HG03108 (cell line): Measurements from ENCODE around the gene DAO.
"Not testable (repeated sequence)": the region's sequence is repeated elsewhere in the genome, so short reads cannot be mapped to it uniquely, and the experiment has no call there.

Experiments
- ATAC-seq: cut with Tn5 transposase; IDR thresholded peaks from one replicate; pipeline ENCODE4 v1.9.1; 2021; ENCODE audit warnings: moderate library complexity; ENCODE audit not compliant: unreplicated experiment

DAO gene

DNA sequence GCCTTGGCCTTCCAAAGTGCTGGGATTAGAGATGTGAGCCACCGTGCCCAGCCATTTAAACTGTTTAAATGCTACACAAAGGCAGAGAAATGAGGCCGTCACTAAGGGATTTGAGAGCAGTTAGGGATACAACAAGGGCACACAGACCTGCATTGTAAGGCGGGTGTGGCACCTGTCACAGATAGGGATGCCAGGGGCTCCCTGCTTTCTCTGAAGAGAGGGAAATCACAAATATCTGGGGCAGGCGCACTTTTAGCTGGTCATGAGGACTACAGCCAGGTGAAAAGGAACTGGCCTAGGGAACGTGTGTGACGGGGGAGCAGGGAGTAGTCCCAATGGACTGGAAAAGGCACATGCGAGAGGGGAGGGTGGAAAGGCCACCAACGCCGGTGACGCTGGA, 32.2 kb upstream of the DAO start:
- no peak for ATAC-seq

- ATAC-seq = no peak
Observed at GRCh38 chr12:108849660-108850059, 30.2 kb upstream of the DAO start.

DNA sequence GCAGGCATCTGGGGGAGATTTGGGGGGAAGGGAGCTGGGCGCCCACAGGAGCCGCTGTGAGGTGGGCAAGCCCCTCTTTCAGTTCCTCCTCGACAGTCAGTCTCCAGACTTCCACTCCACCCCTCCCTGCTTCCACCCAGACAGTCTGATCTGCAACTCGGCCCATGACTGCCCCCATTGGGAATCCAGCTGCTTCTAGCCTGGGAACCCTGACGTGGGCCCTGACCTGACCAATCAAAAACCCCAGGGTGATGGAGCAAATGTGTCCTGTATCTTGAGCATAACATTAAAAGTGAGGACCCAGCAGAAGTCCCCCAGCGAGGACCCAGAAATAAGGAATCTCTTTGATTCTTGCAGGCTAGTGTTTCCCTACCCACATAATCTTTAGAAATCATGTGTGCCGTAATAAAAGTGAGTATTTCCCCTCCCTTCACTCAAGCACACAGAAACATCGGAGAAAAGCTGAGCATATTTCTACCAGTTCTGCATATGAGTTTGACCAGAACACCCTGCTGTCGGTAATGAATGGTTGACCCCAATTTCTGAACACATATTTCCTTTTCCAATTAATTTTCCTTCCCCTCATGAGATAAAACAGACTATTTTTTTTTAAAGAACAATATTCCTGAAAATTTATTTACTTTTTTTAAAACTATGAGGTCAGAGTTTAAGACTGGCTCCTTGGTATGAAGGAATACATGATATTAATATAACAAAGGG, 28.9 kb upstream of the DAO start:
- peak; percentile 65 for ATAC-seq

GRCh38 chr12:108852674-108853309, 27.1 kb upstream of the DAO start:
- ATAC-seq = no peak

DNA sequence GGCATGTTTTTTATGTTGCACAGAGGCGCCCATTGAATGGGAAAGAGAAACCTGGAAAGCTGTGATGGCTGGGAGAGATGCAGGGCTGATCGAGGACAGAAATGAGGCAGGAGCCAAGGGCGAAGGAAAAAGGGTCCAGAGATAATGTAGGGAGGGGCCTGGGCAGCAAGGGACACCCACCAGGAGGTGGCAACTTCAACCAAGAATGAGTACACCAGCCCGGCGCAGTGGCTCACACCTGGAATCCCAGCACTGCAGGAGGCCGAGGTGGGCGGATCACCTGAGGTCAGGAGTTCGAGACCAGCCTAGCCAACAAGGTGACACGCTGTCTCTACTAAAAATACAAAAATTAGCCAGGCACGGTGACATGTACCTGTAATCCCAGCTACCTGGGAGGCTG, 26.5 kb upstream of the DAO start:
- no peak for ATAC-seq

GRCh38 chr12:108853981-108854446, 25.9 kb upstream of the DAO start:
- ATAC-seq = no peak

- peak; percentile 25 for ATAC-seq
Observed at GRCh38 chr12:108854451-108855283, 25.2 kb upstream of the DAO start.

- ATAC-seq = no peak
Observed at GRCh38 chr12:108855284-108856169, 24.4 kb upstream of the DAO start.

DNA sequence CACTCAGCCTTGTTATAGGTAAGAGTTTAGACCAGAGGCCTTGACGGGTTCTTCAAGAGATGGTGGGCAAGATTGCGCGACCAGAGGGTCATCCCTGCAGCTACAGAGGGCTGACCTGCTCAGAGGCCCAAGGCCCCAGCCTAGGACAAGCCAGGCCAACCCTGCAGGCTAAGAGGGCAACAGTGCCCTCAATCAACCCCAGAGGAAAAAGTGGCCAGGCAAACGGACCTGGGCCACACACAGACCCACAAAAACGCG, 23.8 kb upstream of the DAO start:
- ATAC-seq = no peak

GRCh38 chr12:108856428-108857157, 23.3 kb upstream of the DAO start:
- ATAC-seq = peak; percentile 11

DNA sequence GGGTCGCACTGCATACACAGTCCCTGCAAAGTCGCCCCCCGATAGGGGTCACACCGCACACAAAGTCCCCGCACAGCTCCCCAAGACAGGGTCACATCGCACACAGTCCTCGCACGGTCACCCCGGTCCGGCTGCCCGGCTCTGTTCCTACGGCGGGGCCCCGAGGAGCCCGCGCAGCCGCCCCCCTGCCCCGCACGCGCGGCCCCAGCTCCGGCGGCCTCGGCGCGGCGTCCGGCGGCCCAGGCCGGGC, 22.8 kb upstream of the DAO start:
- ATAC-seq = no peak

GRCh38 chr12:108858311-108859074, 21.4 kb upstream of the DAO start:
- no peak for ATAC-seq

- ATAC-seq = not testable (repeated sequence)
Observed at GRCh38 chr12:108859141-108859922, 20.6 kb upstream of the DAO start.

GRCh38 chr12:108859923-108860291, 20.0 kb upstream of the DAO start:
- ATAC-seq = no peak

- ATAC-seq = no peak
Observed at GRCh38 chr12:108860443-108860842, 19.4 kb upstream of the DAO start.

- ATAC-seq = no peak
Observed at GRCh38 chr12:108861878-108862587, 17.9 kb upstream of the DAO start.

DNA sequence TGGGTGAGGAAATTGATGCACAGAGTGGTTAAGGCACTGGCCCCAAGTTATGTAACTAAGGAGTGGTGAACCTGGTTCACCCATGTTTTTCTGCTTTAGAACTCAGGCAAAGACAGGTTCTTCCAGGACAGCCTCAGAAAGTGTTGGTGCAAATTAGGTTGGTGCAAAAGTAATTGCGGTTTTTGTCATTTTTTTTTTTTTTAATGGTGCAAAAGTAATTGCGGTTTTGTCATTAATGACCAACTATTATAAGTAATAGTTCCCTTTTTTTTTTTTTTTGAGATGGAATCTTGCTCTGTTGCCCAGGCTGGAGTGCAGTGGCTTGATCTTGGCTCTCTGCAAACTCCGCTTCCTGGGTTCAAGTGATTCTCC, 17.3 kb upstream of the DAO start:
- ATAC-seq = no peak

- ATAC-seq = no peak
Observed at GRCh38 chr12:108865169-108865568, 14.7 kb upstream of the DAO start.

- not testable (repeated sequence) for ATAC-seq
Observed at GRCh38 chr12:108866083-108866482, 13.8 kb upstream of the DAO start.
